HepG2 (cell line): ENCODE results near the gene PLCG1. TPM values are rescaled to one million over a fixed set of nuclear protein-coding genes. Genes with fewer than 3 reads are reported as not detected.
A peak's percentile ranks its signal among the peaks of the same experiment; 100 is the strongest.

ENCODE experiments used
- BCL6 ChIP-seq: IDR thresholded peaks from 2 replicates; pipeline ENCODE4 v1.6.1; 2016; ENCODE audit warnings: missing genetic modification reagents, missing compliant biosample characterization
- FOXA1 ChIP-seq, 2 experiments: fragments of 450-650 bp in 1 of 2; sonication (generic) in 1 of 2; formaldehyde crosslinking in 1 of 2; IDR thresholded peaks; 2 replicates each; pipeline versions ENCODE4 v1.4.0 to v1.6.1; 2016 to 2020; ENCODE audit warnings: missing genetic modification reagents in 1 of 2
- FOXM1 ChIP-seq: sonication (generic); formaldehyde crosslinking; IDR thresholded peaks from 2 replicates; pipeline ENCODE4 v1.5.0; 2020; ENCODE audit warnings: missing genetic modification reagents
- IKZF4 ChIP-seq: sonication (generic); formaldehyde crosslinking; IDR thresholded peaks from 2 replicates; pipeline ENCODE4 v1.5.1; 2020; ENCODE audit warnings: borderline replicate concordance, mild to moderate bottlenecking, low read depth, missing genetic modification reagents; ENCODE audit errors: not compliant biosample characterization
- MBNL3 ChIP-seq: fragments of 250-450 bp; sonication (Bioruptor Pico); conservative IDR thresholded peaks from 2 replicates; pipeline ENCODE4 v1.8.0; 2022; ENCODE audit warnings: mild to moderate bottlenecking, inconsistent platforms
- MXD3 ChIP-seq: IDR thresholded peaks from 2 replicates; pipeline ENCODE4 v1.6.1; 2016; ENCODE audit warnings: mild to moderate bottlenecking, missing biosample characterization, missing genetic modification reagents
- NFYB ChIP-seq: sonication (generic); formaldehyde crosslinking; IDR thresholded peaks from 2 replicates; pipeline ENCODE4 v1.4.0; 2020; ENCODE audit warnings: missing genetic modification reagents
- NR3C1 ChIP-seq: sonication (generic); formaldehyde crosslinking; IDR thresholded peaks from 2 replicates; pipeline ENCODE4 v1.4.0; 2020; ENCODE audit warnings: missing genetic modification reagents
- SKI ChIP-seq: fragments of 450-650 bp; IDR thresholded peaks from one replicate; pipeline ENCODE4 v1.6.1; 2018; ENCODE audit warnings: mild to moderate bottlenecking; ENCODE audit not compliant: partially characterized antibody
- SNAI1 ChIP-seq: sonication (generic); formaldehyde crosslinking; IDR thresholded peaks from 2 replicates; pipeline ENCODE4 v1.5.0; 2020; ENCODE audit warnings: mild to moderate bottlenecking, missing genetic modification reagents, borderline replicate concordance
- SP4 ChIP-seq: sonication (generic); formaldehyde crosslinking; IDR thresholded peaks from 2 replicates; pipeline ENCODE4 v1.8.1; 2023; ENCODE audit warnings: mild to moderate bottlenecking, missing genetic modification reagents
- SP5 ChIP-seq: IDR thresholded peaks from 2 replicates; pipeline ENCODE4 v1.6.1; 2016; ENCODE audit warnings: low read depth, borderline replicate concordance
- ZBTB34 ChIP-seq: sonication (generic); formaldehyde crosslinking; IDR thresholded peaks from 2 replicates; pipeline ENCODE4 v1.8.0; 2022; ENCODE audit warnings: mild to moderate bottlenecking, missing genetic modification reagents
- ZFYVE20 ChIP-seq: sonication (generic); formaldehyde crosslinking; IDR thresholded peaks from 2 replicates; pipeline ENCODE4 v1.8.0; 2023; ENCODE audit warnings: low read depth, mild to moderate bottlenecking, moderate library complexity, missing genetic modification reagents, borderline replicate concordance
- ZNF224 ChIP-seq: sonication (generic); formaldehyde crosslinking; IDR thresholded peaks from 2 replicates; pipeline ENCODE4 v1.5.0; 2020; ENCODE audit warnings: mild to moderate bottlenecking, missing genetic modification reagents
- ZNF24 ChIP-seq: fragments of 450-650 bp; IDR thresholded peaks from 2 replicates; pipeline ENCODE4 v1.6.1; 2017; ENCODE audit warnings: antibody characterized with exemption, mild to moderate bottlenecking
- ZNF260 ChIP-seq: sonication (generic); formaldehyde crosslinking; IDR thresholded peaks from 2 replicates; pipeline ENCODE4 v1.4.0; 2020; ENCODE audit warnings: missing genetic modification reagents, low read depth, mild to moderate bottlenecking, borderline replicate concordance
- ZNF33A ChIP-seq: sonication (generic); formaldehyde crosslinking; IDR thresholded peaks from 2 replicates; pipeline ENCODE4 v1.5.1; 2020; ENCODE audit warnings: missing genetic modification reagents, mild to moderate bottlenecking, moderate library complexity, borderline replicate concordance
- ZNF432 ChIP-seq: sonication (generic); formaldehyde crosslinking; IDR thresholded peaks from 2 replicates; pipeline ENCODE4 v1.5.0; 2020; ENCODE audit warnings: missing genetic modification reagents, mild to moderate bottlenecking, borderline replicate concordance
- ZNF543 ChIP-seq: sonication (generic); formaldehyde crosslinking; IDR thresholded peaks from 2 replicates; pipeline ENCODE4 v1.4.0; 2020; ENCODE audit warnings: mild to moderate bottlenecking, missing genetic modification reagents
- ZNF563 ChIP-seq: sonication (generic); formaldehyde crosslinking; IDR thresholded peaks from 2 replicates; pipeline ENCODE4 v1.8.0; 2022; ENCODE audit warnings: mild to moderate bottlenecking, moderate library complexity, missing genetic modification reagents
- ZNF639 ChIP-seq: conservative IDR thresholded peaks from 2 replicates; pipeline ENCODE4 v1.6.1; 2018; ENCODE audit warnings: missing genetic modification reagents
- ZNF781 ChIP-seq: sonication (generic); formaldehyde crosslinking; IDR thresholded peaks from 2 replicates; pipeline ENCODE4 v1.5.1; 2020; ENCODE audit warnings: borderline replicate concordance, mild to moderate bottlenecking, missing genetic modification reagents; ENCODE audit errors: not compliant biosample characterization
- ZNF879 ChIP-seq: sonication (generic); formaldehyde crosslinking; IDR thresholded peaks from 2 replicates; pipeline ENCODE4 v1.8.1; 2023; ENCODE audit warnings: missing genetic modification reagents
- polyA plus RNA-seq, 8 experiments: library from polyadenylated mRNA; depleted of rRNA in 3 of 8; stranded (reverse) in 7 of 8; unstranded in 1 of 8; fragments of >200 nt; fragmentation: Illumina TruSeq in 4 of 8; extraction: Trizol in 4 of 8; gene quantifications; 2 replicates each; pipeline versions ENCODE4 v1.2.1 to v1.2.3, GENCODE V29; 2011 to 2016; ENCODE audit warnings: low read depth in 4 of 8, missing spikeins in 1 of 8, mixed read lengths in 1 of 8; ENCODE audit not compliant: insufficient read depth in 1 of 8
- total RNA-seq, 5 experiments: library from RNA; depleted of rRNA; stranded (reverse); fragments of >200 nt; fragmentation: Illumina TruSeq; extraction: Trizol; gene quantifications; 2 replicates each; pipeline ENCODE4 v1.2.3, GENCODE V29; 2016; ENCODE audit warnings: low read depth in 1 of 5

Gene PLCG1
- total and polyA plus RNA-seq, 2 of the 13 experiments (the other 11 are each of a cell fraction or from before 2014, with no cell fraction given), result 85.3 to 158 TPM

GRCh38 chr20:41125530-41126457 is 11.5 kb upstream of the PLCG1 start (continued):
- TF ChIP-seq NR3C1 (CRISPR knock-in tag), result no peak
- TF ChIP-seq ZNF33A, result no peak
- no peak for TF ChIP-seq IKZF4
- TF ChIP-seq ZFYVE20 (CRISPR knock-in tag), result no peak
- TF ChIP-seq SP5, result no peak
- no peak for TF ChIP-seq NFYB (CRISPR knock-in tag)
- no peak for TF ChIP-seq MBNL3 (CRISPR knock-in tag)
- TF ChIP-seq ZNF260, result no peak
- TF ChIP-seq MXD3 (CRISPR knock-in tag), result no peak
- no peak for TF ChIP-seq SKI
- TF ChIP-seq ZNF639, result no peak
- no peak for TF ChIP-seq FOXM1 (CRISPR knock-in tag)
- no peak for TF ChIP-seq ZNF879 (CRISPR knock-in tag)
- TF ChIP-seq ZNF781 (CRISPR knock-in tag), result peak; percentile 10
- TF ChIP-seq SNAI1 (CRISPR knock-in tag), result no peak
- no peak for TF ChIP-seq ZNF563 (CRISPR knock-in tag)
- TF ChIP-seq BCL6 (CRISPR knock-in tag), result no peak
- 0 out of 2 replicates have a peak, but pooled peaks have one; percentile 12 for TF ChIP-seq FOXA1 (IDR thresholded peaks at IDR 0.05)
- no peak for TF ChIP-seq FOXA1 (CRISPR knock-in tag; IDR thresholded peaks at IDR 0.05)
- no peak for TF ChIP-seq ZNF224 (CRISPR knock-in tag)
- no peak for TF ChIP-seq ZNF543 (CRISPR knock-in tag)
- no peak for TF ChIP-seq ZNF432 (CRISPR knock-in tag)
- TF ChIP-seq SP4 (CRISPR knock-in tag), result 0 out of 2 replicates have a peak, but pooled peaks have one; percentile 24
- no peak for TF ChIP-seq ZNF24
- no peak for TF ChIP-seq ZBTB34 (CRISPR knock-in tag)
